OCI-LY7 (cell line): Measurements from ENCODE around the gene CLTCL1. TPM values are rescaled to one million over a fixed set of nuclear protein-coding genes. Genes with fewer than 3 reads are reported as not detected.

ENCODE experiments used
- BruUV-seq: library from RNA; stranded (reverse); fragments of 400-500 nt; replicated peaks from 2 replicates; lab custom pipeline; 2021; lab: Mats Ljungman, UMichigan
- CTCF ChIA-PET: fragments of 300-600 bp; sonication (Branson Sonifier 250); formaldehyde crosslinking; loops from one replicate; lab custom pipeline; 2022; ENCODE audit warnings: antibody characterized with exemption; ENCODE audit not compliant: unreplicated experiment; lab: Charles Lee
- POLR2A ChIA-PET: fragments of 300-600 bp; sonication (Branson Sonifier 250); formaldehyde crosslinking; loops from one replicate; lab custom pipeline; 2022; ENCODE audit warnings: antibody characterized with exemption; lab: Charles Lee
- DNase-seq: peaks from one replicate; pipeline ENCODE4 v3.0.0-alpha.2; 2015; ENCODE audit warnings: low spot score
- H2AFZ ChIP-seq: fragments of 200-600 bp; sonication (generic), shearing (Covaris generic); 2 replicates; pipeline ENCODE4 v1.6.1; 2014; ENCODE audit warnings: mild to moderate bottlenecking, antibody characterized with exemption, low read length, moderate library complexity
- H3K27ac ChIP-seq: fragments of 200-600 bp; sonication (generic); 2 replicates; pipeline ENCODE4 v1.5.1; 2014; ENCODE audit warnings: mixed run types, low read depth, mild to moderate bottlenecking, moderate library complexity, low read length, inconsistent platforms; ENCODE audit not compliant: poor library complexity, severe bottlenecking
- H3K36me3 ChIP-seq: fragments of 200-600 bp; sonication (generic); 2 replicates; pipeline ENCODE4 v1.6.1; 2014; ENCODE audit warnings: mild to moderate bottlenecking, antibody characterized with exemption, low read length, moderate library complexity, mixed read lengths; ENCODE audit not compliant: insufficient read depth
- H3K4me1 ChIP-seq: fragments of 200-600 bp; sonication (generic); 2 replicates; pipeline ENCODE4 v1.5.1; 2014; ENCODE audit warnings: mild to moderate bottlenecking, low read length; ENCODE audit not compliant: insufficient read depth, poor library complexity, severe bottlenecking
- H3K4me2 ChIP-seq: fragments of 200-600 bp; sonication (generic); 2 replicates; pipeline ENCODE4 v1.6.1; 2014; ENCODE audit warnings: mild to moderate bottlenecking, low read length
- H3K4me3 ChIP-seq: fragments of 200-600 bp; sonication (generic); 2 replicates; pipeline ENCODE4 v1.5.1; 2014; ENCODE audit warnings: mild to moderate bottlenecking, low read depth, low read length; ENCODE audit not compliant: poor library complexity, severe bottlenecking
- H3K79me2 ChIP-seq: fragments of 200-600 bp; sonication (generic); 2 replicates; pipeline ENCODE4 v1.6.1; 2016; ENCODE audit warnings: low read depth, mild to moderate bottlenecking, low read length, moderate library complexity, mixed read lengths; ENCODE audit not compliant: insufficient read depth
- H3K9me2 ChIP-seq: fragments of 200-600 bp; sonication (generic); 2 replicates; pipeline ENCODE4 v1.6.1; 2016; ENCODE audit warnings: mild to moderate bottlenecking, low read length, mixed read lengths; ENCODE audit not compliant: insufficient read depth
- H3K9me3 ChIP-seq: fragments of 200-600 bp; sonication (generic); 2 replicates; pipeline ENCODE4 v1.6.1; 2014; ENCODE audit warnings: mild to moderate bottlenecking, mixed run types, low read length, mixed read lengths
- H4K20me1 ChIP-seq: fragments of 200-600 bp; sonication (generic); 2 replicates; pipeline ENCODE4 v1.6.1; 2014; ENCODE audit warnings: mild to moderate bottlenecking, antibody characterized with exemption, low read length, moderate library complexity, mixed read lengths; ENCODE audit not compliant: insufficient read depth
- CTCF ChIP-seq: fragments of 200-600 bp; sonication (generic); conservative IDR thresholded peaks from 2 replicates; pipeline ENCODE4 v1.5.1; 2014; ENCODE audit warnings: mild to moderate bottlenecking, antibody characterized with exemption, low read length, moderate library complexity, mixed read lengths
- EZH2phosphoT487 ChIP-seq: fragments of 200-600 bp; sonication (generic); IDR thresholded peaks from 2 replicates; pipeline ENCODE4 v1.6.1; 2018; ENCODE audit warnings: low read depth, borderline replicate concordance, mild to moderate bottlenecking, mixed run types, antibody characterized with exemption, low read length, moderate library complexity, mixed read lengths
- intact Hi-C: fragments of 100-400 bp; cut with micrococcal nuclease; formaldehyde crosslinking; loops from one replicate; pipeline ENCODE4 v1.10.0; 2022; ENCODE audit not compliant: unreplicated experiment
- total RNA-seq, 2 experiments: library from RNA; depleted of rRNA in 1 of 2; stranded (reverse); fragments of >200 nt in 1 of 2; shearing (Covaris generic) in 1 of 2; gene quantifications; 2 replicates each; pipeline ENCODE4 v1.2.3, GENCODE V29; 2014 to 2022

The CLTCL1 gene
- total RNA-seq, 2 experiments from 2014 or later = 0.44 to 0.99 TPM

DNA sequence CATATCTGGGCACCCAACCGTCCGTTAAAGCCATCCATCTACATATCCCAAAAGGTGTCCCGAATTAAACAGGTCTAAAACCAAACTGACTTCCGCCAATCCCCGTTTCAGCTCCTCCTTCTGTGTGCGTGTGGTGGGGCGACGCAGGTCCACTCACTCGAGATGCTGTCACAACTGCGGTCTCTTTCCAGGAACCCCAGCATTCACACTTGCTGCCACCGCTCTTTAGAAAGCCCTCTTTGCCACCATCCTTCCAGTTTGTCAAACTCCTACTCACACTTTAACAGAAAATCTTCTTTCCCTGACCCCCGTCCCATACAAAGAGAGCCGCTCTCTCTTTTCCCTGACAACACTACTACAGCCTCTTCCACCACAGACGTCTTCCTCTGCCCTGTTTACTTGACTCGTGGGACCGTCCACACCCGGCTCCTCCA lies 147.5 kb downstream of the CLTCL1 start:
- H3K4me2 ChIP-seq = peak overlapping the region; percentile 77
- H3K4me3 ChIP-seq = peak overlapping the region; percentile 84
- H3K4me1 ChIP-seq = peaks cover 9% of the 10 kb centered on the region
- ChIA-PET POLR2A (interaction anchor here (0.9 to 2.6 kb wide), 6 partner anchors 11 to 859 kb away, joined by 3 to 8 read pairs (median 4); partner anchors contain the start of gene SLC25A1), CTCF (interaction anchor here (0.8 to 0.9 kb wide), 2 partner anchors 26 to 33 kb away, joined by 3 read pairs; no protein-coding TSS in a partner anchor)
- H3K9me3 ChIP-seq = no peaks in the 10 kb centered on the region
- peaks cover 13% of the 10 kb centered on the region; the same call in 1 of the 2 replicates for H3K79me2 ChIP-seq
- intact Hi-C loops = loop anchor here (1.0 to 10.0 kb wide), 2 partner anchors 59 to 291 kb away; partner anchors contain the start of genes HIRA and MRPL40
- H3K36me3 ChIP-seq = peaks cover 30% of the 10 kb centered on the region; the same call in 1 of the 2 replicates
- H3K9me2 ChIP-seq = no peaks in the 10 kb centered on the region
- H2AFZ ChIP-seq = peak overlapping the region; percentile 37; the same call in 1 of the 2 replicates
- BruUV-seq = TSS peak; percentile 79
- H4K20me1 ChIP-seq = no peaks in the 10 kb centered on the region
- DNase-seq = peak; percentile 17
- no peak overlapping the region for H3K27ac ChIP-seq
- TF ChIP-seq CTCF = no peak

DNA sequence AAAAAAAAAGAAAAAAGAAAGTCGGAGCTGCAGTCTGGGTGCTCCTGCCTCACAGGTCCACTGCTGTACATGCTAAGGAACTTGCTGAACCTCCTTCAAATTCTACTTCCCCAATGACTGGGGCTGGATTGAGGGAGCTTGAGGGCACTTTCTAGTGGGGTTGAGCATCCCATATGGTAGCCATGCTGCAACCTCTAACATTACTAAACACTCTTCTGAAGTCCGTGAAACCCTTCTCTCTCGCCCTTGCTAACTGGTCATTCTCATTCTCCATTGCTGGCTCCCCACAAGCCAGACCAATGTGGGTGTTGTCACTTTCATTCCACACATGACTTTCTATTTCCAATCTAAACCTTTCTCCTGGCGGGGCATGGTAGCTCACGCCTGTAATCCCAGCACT lies 148.3 kb downstream of the CLTCL1 start:
- Histone ChIP-seq H3K9me2 (no peaks in the 10 kb centered on the region), H4K20me1 (no peaks in the 10 kb centered on the region), H3K9me3 (no peaks in the 10 kb centered on the region), H3K36me3 (peaks cover 37% of the 10 kb centered on the region; the same call in 1 of the 2 replicates), H3K4me2 (peak overlapping the region; percentile 77), H3K4me1 (peaks cover 9% of the 10 kb centered on the region), H3K4me3 (peak overlapping the region; percentile 84), H2AFZ (no peak overlapping the region), H3K79me2 (peaks cover 13% of the 10 kb centered on the region; the same call in 1 of the 2 replicates), H3K27ac (no peak overlapping the region)
- BruUV-seq = no TSS peak
- TF ChIP-seq EZH2phosphoT487 (no peak), CTCF (no peak)
- intact Hi-C loops = loop anchor here (10.0 kb wide), 1 partner anchor 292 kb away; the partner anchor contains the start of genes HIRA and MRPL40
- POLR2A ChIA-PET = interaction anchor here (0.9 to 2.6 kb wide), 4 partner anchors 12 to 859 kb away, joined by 3 to 8 read pairs (median 5); partner anchors contain the start of gene SLC25A1
- CTCF ChIA-PET = no interaction called here
- no peak for DNase-seq

DNA sequence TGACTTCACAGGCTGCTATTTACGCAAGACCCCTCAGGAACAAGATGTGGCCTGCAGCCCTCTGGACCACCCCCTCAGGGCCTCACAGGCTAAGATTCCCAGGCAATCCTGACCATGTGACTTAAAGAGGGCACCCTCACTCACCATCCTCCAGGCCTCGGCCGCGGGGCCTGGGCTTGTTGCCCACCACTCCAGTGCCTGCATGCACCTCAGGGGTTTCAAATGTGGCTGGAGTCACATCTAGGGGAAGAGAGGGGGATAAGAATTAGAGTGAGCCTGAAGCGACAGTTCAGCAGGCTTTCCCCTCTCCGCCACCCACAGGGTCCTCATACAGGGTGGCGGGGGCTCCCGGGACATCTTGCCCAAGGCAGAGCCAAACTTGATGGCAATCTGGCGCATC lies 149.1 kb downstream of the CLTCL1 start:
- ChIA-PET POLR2A (no interaction called here), CTCF (no interaction called here)
- Histone ChIP-seq H2AFZ (no peak overlapping the region), H3K4me1 (peaks cover 9% of the 10 kb centered on the region), H3K4me3 (no peak overlapping the region), H3K27ac (no peak overlapping the region), H3K79me2 (peaks cover 13% of the 10 kb centered on the region; the same call in 1 of the 2 replicates), H4K20me1 (no peaks in the 10 kb centered on the region), H3K36me3 (peaks cover 44% of the 10 kb centered on the region; the same call in 1 of the 2 replicates), H3K4me2 (no peak overlapping the region), H3K9me2 (no peaks in the 10 kb centered on the region), H3K9me3 (no peaks in the 10 kb centered on the region)
- DNase-seq = no peak
- TF ChIP-seq CTCF = no peak
- TF ChIP-seq EZH2phosphoT487 = no peak
- intact Hi-C loops = loop anchor here (10.0 kb wide), 1 partner anchor 292 kb away; the partner anchor contains the start of genes HIRA and MRPL40
- BruUV-seq = no TSS peak
